ENCODE data around the gene ZNF441.

Gene ZNF441

GRCh38 chr19:11766597-11767591 is at the start of gene ZNF441:
Gene ZNF441, plus strand, starts transcription at chr19:11767000. Its CDS starts 194 bp downstream, at chr19:11767194.
- peak within 1 kb of the TSS; percentile 92 for H3K4me3 ChIP-seq (ENCODE audit: low read depth, low read length)
- DNase-seq (ENCODE audit: low read depth), result peak; percentile 93
- TF ChIP-seq CTCF (conservative IDR thresholded peaks at IDR 0.05; ENCODE audit: low read depth, low read length), result no peak

GRCh38 chr19:11721681-11722080 is 45.1 kb upstream of the ZNF441 start:
- TF ChIP-seq CTCF (conservative IDR thresholded peaks at IDR 0.05; ENCODE audit: low read depth, low read length), result no peak
- no peak for DNase-seq (ENCODE audit: low read depth)
- no peak overlapping the region for H3K4me3 ChIP-seq (ENCODE audit: low read depth, low read length)

- H3K4me3 ChIP-seq (ENCODE audit: low read depth, low read length), result no peak overlapping the region
- no peak for DNase-seq (ENCODE audit: low read depth)
- TF ChIP-seq CTCF (conservative IDR thresholded peaks at IDR 0.05; ENCODE audit: low read depth, low read length), result no peak
Measured at GRCh38 chr19:11722414-11722813, 44.4 kb upstream of the ZNF441 start.

- H3K4me3 ChIP-seq (ENCODE audit: low read depth, low read length), result no peak overlapping the region
- no peak for DNase-seq (ENCODE audit: low read depth)
- no peak for TF ChIP-seq CTCF (conservative IDR thresholded peaks at IDR 0.05; ENCODE audit: low read depth, low read length)
Measured at GRCh38 chr19:11729586-11729985, 37.2 kb upstream of the ZNF441 start.

GRCh38 chr19:11735375-11735774 is 31.4 kb upstream of the ZNF441 start:
- H3K4me3 ChIP-seq (ENCODE audit: low read depth, low read length), result no peak overlapping the region
- no peak for TF ChIP-seq CTCF (conservative IDR thresholded peaks at IDR 0.05; ENCODE audit: low read depth, low read length)
- no peak for DNase-seq (ENCODE audit: low read depth)

GRCh38 chr19:11736696-11737095 is 30.1 kb upstream of the ZNF441 start:
- no peak overlapping the region for H3K4me3 ChIP-seq (ENCODE audit: low read depth, low read length)
- TF ChIP-seq CTCF (conservative IDR thresholded peaks at IDR 0.05; ENCODE audit: low read depth, low read length), result no peak
- peak; percentile 17 for DNase-seq (ENCODE audit: low read depth)
